ES-I3 (cell line): ENCODE results near the gene GPR143.
"Not testable (repeated sequence)": the region's sequence is repeated elsewhere in the genome, so short reads cannot be mapped to it uniquely, and the experiment has no call there.

Source experiments
- H3K36me3 ChIP-seq: 2 replicates; pipeline ENCODE4 v1.6.1; 2013; ENCODE audit warnings: mild to moderate bottlenecking, low read length, control low read depth, moderate library complexity; ENCODE audit not compliant: insufficient read depth
- H3K4me1 ChIP-seq: 2 replicates; pipeline ENCODE4 v1.6.1; 2013; ENCODE audit warnings: mild to moderate bottlenecking, control low read depth, low read length; ENCODE audit not compliant: insufficient read depth
- H3K9ac ChIP-seq: 2 replicates; pipeline ENCODE4 v1.6.1; 2013; ENCODE audit warnings: low read depth, mild to moderate bottlenecking, low read length, moderate library complexity
- H3K9me3 ChIP-seq: 2 replicates; pipeline ENCODE4 v1.6.1; 2013; ENCODE audit warnings: mild to moderate bottlenecking, low read length, moderate library complexity; ENCODE audit not compliant: control insufficient read depth, insufficient read depth

GPR143 gene

DNA sequence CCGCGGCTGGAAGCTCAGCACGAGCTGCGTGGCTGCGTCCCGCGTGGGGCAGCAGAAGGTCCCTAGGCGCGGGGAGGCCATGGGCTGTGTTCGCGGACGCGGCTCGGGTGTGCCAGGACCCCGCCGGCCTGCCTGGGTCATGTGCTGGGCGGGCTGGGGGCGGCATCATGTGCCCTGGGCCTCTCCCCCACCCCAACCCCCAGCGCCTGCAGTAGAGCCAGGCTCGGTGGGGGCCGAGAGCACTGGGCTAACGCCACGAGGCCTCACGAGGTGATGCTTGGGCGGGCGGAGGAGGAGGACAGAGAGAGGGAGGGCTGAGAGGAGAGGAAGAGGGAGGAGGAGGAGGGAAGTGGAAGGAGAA lies at the start of gene GPR143:
GPR143 (minus strand) TSS at position 111 of the 361 bp plus-strand sequence; CDS start at position 81, 30 bp downstream.
- Histone ChIP-seq H3K9me3 (no peaks in the 10 kb centered on the region), H3K4me1 (no peaks in the 10 kb centered on the region), H3K9ac (peak within 1 kb of the TSS; percentile 62), H3K36me3 (no peaks in the 10 kb centered on the region)

DNA sequence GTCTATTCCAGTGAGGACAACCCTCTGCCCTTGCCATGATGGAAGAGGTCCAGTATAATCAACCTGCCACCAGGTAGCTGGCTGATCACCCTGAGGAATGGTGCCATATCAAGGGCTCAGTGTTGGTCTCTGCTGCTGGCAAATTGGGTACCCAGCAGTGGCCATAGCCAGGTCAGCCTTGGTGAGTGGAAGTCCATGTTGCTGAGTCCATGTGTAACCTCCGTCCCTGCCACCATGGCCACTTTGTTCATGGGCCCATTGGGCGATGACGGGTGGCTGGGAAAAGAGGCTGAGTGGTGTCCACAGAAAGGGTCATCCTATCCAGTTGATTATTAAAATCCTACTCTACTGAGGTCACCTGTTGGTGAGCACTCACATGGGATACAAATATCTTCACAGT lies 45.4 kb upstream of the GPR143 start:
- not testable (repeated sequence) for H3K4me1 ChIP-seq, H3K9me3 ChIP-seq, H3K36me3 ChIP-seq, H3K9ac ChIP-seq

DNA sequence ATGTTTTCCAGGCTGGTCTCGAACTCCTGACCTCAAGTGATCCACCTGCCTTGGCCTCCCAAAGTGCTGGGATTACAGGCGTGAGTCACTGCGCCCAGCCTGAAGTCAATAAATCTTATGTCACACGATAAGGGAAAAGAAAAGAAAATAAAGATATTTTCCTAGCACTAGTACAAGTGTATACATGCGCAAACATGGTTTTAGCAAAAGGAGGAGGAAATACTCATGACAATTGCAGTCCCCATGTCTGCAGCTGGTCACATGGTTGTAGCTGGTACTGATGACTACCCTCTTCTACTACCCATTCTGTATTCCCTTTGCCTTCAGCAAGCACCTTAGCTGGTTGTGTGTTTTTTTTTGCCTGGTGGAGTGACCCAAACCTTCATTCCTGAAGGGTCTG lies 44.2 kb upstream of the GPR143 start:
- not testable (repeated sequence) for H3K9me3 ChIP-seq, H3K9ac ChIP-seq, H3K4me1 ChIP-seq, H3K36me3 ChIP-seq

DNA sequence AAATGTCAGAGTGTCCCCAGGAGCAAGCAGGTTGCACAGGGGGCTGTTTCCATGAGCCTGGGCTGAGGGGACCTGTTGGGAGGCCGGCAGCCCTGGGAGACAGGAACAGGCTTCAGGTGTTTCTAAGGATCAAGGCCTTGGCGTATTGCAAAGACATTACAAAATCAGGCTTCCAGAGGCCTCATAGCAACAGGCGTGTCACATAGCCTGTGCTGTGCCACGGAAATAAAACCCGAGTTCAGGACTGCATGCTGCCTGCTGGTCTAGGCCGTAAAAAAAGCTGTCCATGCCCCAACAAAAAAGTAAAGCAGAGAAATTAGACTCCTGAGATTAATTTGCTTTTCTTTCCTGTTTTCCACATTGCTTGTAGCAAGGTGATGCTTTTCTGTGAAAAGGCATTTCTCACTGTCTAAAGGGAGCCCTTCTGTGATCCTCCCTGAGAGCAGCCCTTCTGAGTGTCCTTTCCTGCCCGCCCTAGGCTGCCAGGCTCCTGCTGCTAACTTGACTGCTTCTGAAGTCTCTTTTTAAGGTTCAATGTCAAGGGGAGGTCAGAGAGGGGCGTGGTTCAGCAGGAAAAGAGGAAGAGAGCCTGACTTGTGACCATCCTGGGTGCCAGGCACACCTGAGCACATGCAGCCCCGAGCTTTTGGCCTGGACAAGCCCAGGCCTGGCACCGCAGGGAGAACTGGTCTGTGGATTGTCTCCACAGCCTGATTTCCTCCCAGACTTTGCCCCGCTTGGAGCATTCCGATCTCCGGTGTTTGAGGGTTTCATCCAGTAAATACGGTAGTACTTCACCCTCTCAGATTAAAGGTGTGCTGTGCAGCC lies 41.9 kb upstream of the GPR143 start:
- Histone ChIP-seq H3K9ac (no peak overlapping the region), H3K4me1 (peaks cover 9% of the 10 kb centered on the region), H3K36me3 (no peaks in the 10 kb centered on the region), H3K9me3 (no peaks in the 10 kb centered on the region)

DNA sequence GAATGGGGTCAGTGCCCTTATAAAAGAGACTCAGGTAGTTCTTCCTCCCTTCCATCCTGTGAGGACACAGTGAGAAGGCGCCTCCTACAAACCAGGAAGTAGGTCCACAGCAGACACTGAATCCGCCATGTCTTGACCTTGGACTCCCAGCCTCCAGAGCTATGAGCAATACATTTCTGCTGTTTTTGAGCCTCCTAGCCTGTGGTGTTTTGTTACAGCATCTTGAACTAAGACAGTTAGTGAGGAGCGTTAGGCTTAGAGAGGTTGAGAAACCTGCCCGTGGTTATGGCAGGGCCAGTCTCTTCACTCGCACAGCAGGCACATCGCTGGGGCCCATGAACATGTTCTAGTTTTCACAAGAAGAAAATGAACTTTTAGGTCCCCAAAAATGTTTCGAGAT lies 40.3 kb upstream of the GPR143 start:
- Histone ChIP-seq H3K4me1 (peaks cover 9% of the 10 kb centered on the region), H3K36me3 (no peaks in the 10 kb centered on the region), H3K9me3 (no peaks in the 10 kb centered on the region), H3K9ac (no peak overlapping the region)

DNA sequence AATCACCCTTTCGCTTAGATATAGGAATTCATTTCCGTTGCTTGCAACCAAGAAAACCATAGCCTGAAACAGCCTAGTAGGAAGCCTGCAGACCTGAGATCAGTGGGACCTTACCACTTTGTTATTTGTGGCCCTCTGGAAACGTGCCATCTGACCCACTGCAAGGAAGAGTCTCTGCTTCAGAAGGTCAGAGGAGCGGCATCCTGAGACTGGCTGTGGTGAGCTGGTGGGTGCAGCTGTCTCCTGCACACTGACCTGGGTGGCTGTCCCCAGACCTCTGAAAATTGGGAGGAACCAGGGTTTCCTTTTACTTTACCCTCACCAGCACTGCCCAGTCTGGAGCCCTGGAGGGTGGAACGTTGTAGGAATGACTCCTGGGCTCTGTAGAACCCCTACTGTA lies 38.8 kb upstream of the GPR143 start:
- no peak overlapping the region for H3K9ac ChIP-seq
- no peaks in the 10 kb centered on the region for H3K9me3 ChIP-seq
- H3K36me3 ChIP-seq = no peaks in the 10 kb centered on the region
- H3K4me1 ChIP-seq = peaks cover 9% of the 10 kb centered on the region

DNA sequence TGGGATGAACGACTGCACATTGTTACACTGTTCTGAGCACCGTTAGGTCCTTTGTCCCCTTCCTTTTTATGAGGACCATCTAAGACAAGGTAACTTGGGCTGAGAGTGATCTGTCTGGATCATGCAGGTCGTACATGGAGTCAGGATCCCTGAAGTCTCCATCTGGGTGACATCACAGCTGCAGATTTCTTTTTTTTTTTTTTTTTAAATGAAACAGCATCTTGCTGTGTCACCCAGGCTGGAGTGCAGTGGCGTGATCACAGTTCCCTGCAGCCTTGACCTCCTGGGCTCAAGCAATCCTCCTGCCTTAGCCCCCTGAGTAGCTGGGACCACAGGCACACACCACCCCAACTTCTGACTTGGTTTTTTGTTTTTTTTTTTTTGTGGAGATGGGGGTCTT lies 37.1 kb upstream of the GPR143 start:
- no peaks in the 10 kb centered on the region for H3K9me3 ChIP-seq
- peaks cover 8% of the 10 kb centered on the region for H3K4me1 ChIP-seq
- H3K9ac ChIP-seq = no peak overlapping the region
- H3K36me3 ChIP-seq = no peaks in the 10 kb centered on the region

DNA sequence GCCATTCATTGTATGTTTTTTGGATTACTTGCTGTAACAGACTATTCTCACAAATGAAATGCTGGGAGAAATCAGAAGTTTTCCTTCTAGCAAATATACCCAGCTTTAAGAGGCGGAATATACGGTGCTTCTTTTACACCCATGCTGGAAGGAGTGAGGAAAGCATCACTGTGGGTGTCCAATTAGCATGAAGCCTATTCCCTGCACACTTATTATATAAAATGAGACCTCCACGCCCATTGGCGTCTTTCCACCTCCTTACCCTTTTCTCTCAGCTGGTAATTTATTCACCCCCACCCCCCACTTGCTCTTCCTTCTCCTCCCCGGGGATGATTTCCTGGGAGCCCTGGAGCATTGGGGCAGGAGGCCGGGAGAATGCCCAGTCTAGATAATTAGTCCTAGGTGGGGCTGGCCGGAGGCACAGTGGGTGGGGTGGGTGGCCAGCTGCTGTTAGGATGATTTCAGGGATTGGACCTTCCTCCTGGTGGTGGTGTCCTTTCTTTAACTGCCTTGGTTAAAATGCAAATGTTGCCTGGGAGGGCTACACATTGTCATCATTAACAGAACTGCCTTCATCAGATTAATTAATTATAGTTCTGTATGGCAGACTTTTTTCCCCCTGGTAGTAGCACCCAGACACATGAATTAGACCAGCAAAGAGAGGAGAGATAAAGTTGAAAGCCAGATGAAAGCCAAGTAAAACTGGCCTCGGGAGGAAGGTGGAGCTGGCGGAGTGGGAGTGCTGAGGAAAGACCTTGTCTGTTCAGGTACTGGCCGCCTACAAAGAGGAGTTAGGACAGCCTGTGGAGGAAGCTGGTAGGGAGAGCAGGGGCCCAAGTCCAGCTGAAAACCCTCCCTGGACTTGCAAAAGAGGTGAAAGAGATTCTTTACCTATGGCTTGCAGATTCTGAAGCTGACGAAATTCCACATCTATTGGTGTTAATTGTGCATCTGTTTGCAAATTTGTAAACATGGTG lies 32.0 kb upstream of the GPR143 start:
- no peaks in the 10 kb centered on the region for H3K36me3 ChIP-seq
- no peak overlapping the region for H3K9ac ChIP-seq
- H3K4me1 ChIP-seq = 0 out of 2 replicates have a peak, but pooled peaks cover 8% of the 10 kb centered on the region
- H3K9me3 ChIP-seq = peaks cover 3% of the 10 kb centered on the region; the same call in 1 of the 2 replicates

DNA sequence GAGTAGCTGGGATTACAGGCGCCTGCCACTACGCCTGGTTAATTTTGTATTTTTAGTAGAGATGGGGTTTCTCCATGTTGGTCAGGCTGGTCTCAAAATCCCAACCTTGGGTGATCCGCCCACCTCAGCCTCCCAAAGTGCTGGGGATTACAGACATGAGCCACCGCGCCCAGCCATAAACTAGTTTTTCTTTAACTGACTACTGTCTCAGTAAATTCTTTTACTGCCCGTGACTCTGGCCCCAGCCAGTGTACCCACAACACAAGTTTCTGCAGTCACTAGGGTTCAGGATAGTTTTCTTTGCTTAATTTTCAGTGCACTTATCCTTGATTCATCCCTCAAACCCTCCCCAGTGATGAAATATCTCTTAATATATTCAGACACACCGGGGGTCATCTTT lies 28.8 kb upstream of the GPR143 start:
- Histone ChIP-seq H3K9ac (no peak overlapping the region), H3K36me3 (no peaks in the 10 kb centered on the region)

DNA sequence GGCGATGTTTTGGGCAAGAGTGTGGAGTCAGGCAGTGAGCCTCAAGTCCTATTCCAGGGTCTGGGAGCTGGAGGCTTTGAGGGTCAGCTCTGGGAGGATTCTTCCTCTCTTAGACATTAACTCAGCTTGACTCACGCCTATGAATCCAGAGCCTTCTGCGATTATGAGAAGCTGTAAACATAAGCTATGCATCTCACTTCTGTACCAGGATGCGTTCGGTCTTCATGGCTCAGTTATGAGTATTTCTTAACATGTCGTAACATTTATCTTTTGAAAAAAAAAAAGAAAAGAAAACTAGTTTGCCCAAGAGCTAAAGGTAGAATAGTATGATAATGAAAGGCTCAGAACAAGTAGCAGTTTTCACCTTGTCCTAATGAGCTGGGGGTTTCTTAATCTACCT lies 25.2 kb upstream of the GPR143 start:
- H3K36me3 ChIP-seq = no peaks in the 10 kb centered on the region
- H3K9me3 ChIP-seq = peaks cover 3% of the 10 kb centered on the region; the same call in 1 of the 2 replicates
- peaks cover 21% of the 10 kb centered on the region for H3K4me1 ChIP-seq
- no peak overlapping the region for H3K9ac ChIP-seq

More for the DNA sequence above, 28.8 kb upstream of the GPR143 start:
- H3K9me3 ChIP-seq = peaks cover 3% of the 10 kb centered on the region; the same call in 1 of the 2 replicates
- peaks cover 25% of the 10 kb centered on the region for H3K4me1 ChIP-seq

DNA sequence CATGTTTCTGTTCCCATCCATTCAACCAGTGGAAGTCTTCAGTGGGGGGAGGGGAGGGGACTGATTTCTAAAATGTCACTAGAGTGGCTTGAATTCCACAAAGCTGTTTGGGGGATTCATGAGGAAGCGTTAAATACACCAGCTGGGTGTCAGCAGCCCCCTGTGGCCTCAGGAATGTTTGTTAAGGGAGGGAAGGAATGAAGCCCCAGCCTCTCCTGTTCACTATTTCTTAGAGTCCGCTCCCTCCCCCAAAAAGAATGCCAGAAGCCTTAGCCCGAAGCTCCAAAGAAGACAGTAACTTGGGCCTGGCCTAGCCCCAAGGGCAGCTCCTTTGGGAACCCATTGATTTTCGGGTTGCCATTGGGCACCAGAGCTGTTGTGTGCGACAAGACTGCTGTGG lies 23.9 kb upstream of the GPR143 start:
- H3K4me1 ChIP-seq = peaks cover 21% of the 10 kb centered on the region
- no peaks in the 10 kb centered on the region for H3K36me3 ChIP-seq
- no peak overlapping the region; the same call in 1 of the 2 replicates for H3K9ac ChIP-seq
- no peaks in the 10 kb centered on the region for H3K9me3 ChIP-seq

DNA sequence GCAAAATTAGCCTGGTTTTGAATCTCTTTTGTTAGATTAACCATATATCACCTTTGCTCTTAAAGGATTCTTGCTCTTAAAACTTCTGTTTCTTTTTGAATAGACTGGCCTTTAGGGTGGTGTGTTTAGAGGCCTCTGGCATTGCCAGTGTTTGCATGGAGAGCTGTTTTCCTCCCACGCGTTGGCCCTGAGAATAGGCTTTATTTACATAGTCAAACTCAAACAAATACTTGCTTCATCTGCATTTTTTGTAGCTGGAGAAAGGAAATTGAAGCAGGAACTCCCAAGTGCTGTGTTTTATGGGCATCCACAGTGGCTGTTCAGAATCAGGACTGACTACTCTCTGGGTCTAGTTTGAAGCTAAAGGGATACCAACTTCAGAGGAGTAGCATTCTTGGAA lies 23.3 kb upstream of the GPR143 start:
- H3K9me3 ChIP-seq = no peaks in the 10 kb centered on the region
- no peak overlapping the region; the same call in 1 of the 2 replicates for H3K9ac ChIP-seq
- no peaks in the 10 kb centered on the region for H3K36me3 ChIP-seq
- peaks cover 21% of the 10 kb centered on the region for H3K4me1 ChIP-seq

DNA sequence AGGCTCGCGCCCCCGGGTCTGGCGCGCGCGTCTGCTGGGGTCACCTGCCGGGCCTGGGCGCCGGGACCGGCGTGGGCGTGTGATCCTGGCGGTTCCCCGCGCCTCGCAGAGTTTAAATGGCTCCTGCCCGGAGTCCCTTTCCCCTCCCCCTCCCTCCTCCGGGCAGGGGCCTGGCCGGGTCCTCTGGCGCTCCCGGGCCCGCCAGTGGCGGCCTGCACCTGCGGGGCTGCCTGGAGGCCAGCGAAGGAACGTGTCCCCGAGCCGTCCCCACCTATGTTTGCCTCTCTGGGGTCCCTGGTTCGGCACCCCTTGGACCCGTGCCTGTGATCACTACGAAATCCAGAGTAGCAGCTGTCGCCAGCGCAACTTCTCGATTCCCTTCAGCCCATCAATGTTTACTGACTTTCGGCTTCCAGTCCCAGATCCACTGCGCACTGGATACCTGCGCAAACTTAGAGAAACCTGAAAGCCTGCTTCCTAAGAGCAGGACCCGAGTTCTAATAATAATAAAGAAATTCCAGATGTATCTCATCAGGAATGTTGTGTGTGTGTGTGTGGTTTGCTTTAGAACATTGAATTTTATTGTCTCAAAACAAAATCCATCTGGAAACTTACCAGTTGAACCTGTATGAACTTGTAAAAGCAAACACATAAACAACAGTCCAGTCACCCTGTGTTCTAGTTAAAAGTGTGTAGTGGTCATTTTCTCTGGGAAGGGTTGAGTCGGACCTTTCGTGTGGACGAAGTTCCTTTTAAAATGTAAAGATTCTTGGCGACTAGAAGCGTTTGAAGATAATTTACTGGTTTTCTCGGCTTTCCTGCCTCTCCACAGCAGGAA lies 21.4 kb upstream of the GPR143 start:
- Histone ChIP-seq H3K36me3 (no peaks in the 10 kb centered on the region), H3K4me1 (peaks cover 21% of the 10 kb centered on the region), H3K9ac (peak overlapping the region; percentile 61), H3K9me3 (no peaks in the 10 kb centered on the region)
